ENCODE data around the gene NRG3. TPM values are rescaled to one million over a fixed set of nuclear protein-coding genes. Genes with fewer than 3 reads are reported as not detected.

The NRG3 gene
- total and polyA plus RNA-seq, 2 of the 4 experiments (the other 2 are of a cell fraction): not detected

DNA sequence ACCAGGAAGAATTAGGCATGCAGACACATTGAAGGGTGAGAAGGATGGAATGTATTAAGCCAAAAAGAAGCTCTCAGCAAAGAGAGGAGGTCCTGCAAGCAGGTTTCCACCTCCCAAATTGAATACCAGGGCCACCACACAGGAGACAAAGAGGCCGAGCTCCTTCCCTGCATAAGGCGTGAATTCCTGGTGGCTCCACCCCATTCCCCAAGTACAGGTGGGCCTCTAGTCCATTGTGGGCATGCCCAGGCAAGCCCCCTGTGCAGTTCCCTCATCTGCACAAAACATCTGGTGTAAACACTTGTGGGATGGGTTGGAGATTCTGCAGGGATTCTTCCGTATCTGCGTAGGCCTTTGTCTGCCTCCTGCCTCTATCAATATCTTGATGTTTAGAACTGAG lies 817.5 kb downstream of the NRG3 start:
- H3K79me1 ChIP-seq (ENCODE audit: low read depth in 1 of 2, low read length in 2 of 2): no peaks in the 10 kb centered on the region
- H4K91ac ChIP-seq (ENCODE audit: insufficient read depth, low read depth, low read length): no peak overlapping the region
- H2BK20ac ChIP-seq (ENCODE audit: low read depth, low read length): no peak overlapping the region
- CTCF ChIA-PET: no interaction called here
- no peak overlapping the region for H2AK9ac ChIP-seq (replicated peaks; ENCODE audit: low read depth, low read length, poor library complexity)
- H3K4me2 ChIP-seq (ENCODE audit: low read depth, low read length): no peak overlapping the region
- H4K5ac ChIP-seq (ENCODE audit: low read depth, low read length): no peak overlapping the region
- no peak overlapping the region for H3K27ac ChIP-seq (ENCODE audit: insufficient read depth, low read length)
- no peaks in the 10 kb centered on the region for H4K20me1 ChIP-seq (ENCODE audit: insufficient read depth, low read length)
- H3K36me3 ChIP-seq (ENCODE audit: control insufficient read depth, insufficient read depth, low read length): no peaks in the 10 kb centered on the region
- WGBS, 2 experiments (ENCODE audit: extremely low coverage in 2 of 2, insufficient read length in 1 of 2): no CpG with 5 or more reads among the region's 4 CpGs
- H3K56ac ChIP-seq (ENCODE audit: extremely low read depth, insufficient read depth, low read length): no peak overlapping the region
- no peak for DNase-seq
- H3K14ac ChIP-seq (replicated peaks; ENCODE audit: low read depth, low read length): no peak overlapping the region
- peaks cover 11% of the 10 kb centered on the region for H3K9me3 ChIP-seq (ENCODE audit: control insufficient read depth, insufficient read depth, low read length)
- H3K4me3 ChIP-seq (ENCODE audit: insufficient read depth, low read depth, low read length): no peak overlapping the region
- intact Hi-C loops (cut with micrococcal nuclease) (no loop called here), dilution Hi-C loops (cut with HindIII; ENCODE audit: low sequenced_read_pairs, unreplicated experiment) (no loop called here), in situ Hi-C loops (cut with MboI; ENCODE audit: low sequenced_read_pairs) (no loop called here)
- H3K9ac ChIP-seq (ENCODE audit: low read depth, low read length): no peak overlapping the region
- no peak overlapping the region for H2AK5ac ChIP-seq (ENCODE audit: low read depth, low read length)
- no peak overlapping the region for H2BK15ac ChIP-seq (ENCODE audit: low read depth, low read length)
- no peaks in the 10 kb centered on the region for H3K9me1 ChIP-seq (ENCODE audit: insufficient read depth, low read length)
- H3K23ac ChIP-seq (ENCODE audit: low read depth, low read length): no peak overlapping the region
- H3K4me1 ChIP-seq (ENCODE audit: control insufficient read depth, insufficient read depth, low read length): no peaks in the 10 kb centered on the region
- no peak for ATAC-seq (ENCODE audit: low read depth)
- no peak overlapping the region for H3K18ac ChIP-seq (ENCODE audit: low read depth, low read length)
- no peak overlapping the region for H2AFZ ChIP-seq (replicated peaks; ENCODE audit: low read length, poor library complexity)
- BruUV-seq (replicated peaks): no TSS peak
- TF ChIP-seq, protein P1, sequence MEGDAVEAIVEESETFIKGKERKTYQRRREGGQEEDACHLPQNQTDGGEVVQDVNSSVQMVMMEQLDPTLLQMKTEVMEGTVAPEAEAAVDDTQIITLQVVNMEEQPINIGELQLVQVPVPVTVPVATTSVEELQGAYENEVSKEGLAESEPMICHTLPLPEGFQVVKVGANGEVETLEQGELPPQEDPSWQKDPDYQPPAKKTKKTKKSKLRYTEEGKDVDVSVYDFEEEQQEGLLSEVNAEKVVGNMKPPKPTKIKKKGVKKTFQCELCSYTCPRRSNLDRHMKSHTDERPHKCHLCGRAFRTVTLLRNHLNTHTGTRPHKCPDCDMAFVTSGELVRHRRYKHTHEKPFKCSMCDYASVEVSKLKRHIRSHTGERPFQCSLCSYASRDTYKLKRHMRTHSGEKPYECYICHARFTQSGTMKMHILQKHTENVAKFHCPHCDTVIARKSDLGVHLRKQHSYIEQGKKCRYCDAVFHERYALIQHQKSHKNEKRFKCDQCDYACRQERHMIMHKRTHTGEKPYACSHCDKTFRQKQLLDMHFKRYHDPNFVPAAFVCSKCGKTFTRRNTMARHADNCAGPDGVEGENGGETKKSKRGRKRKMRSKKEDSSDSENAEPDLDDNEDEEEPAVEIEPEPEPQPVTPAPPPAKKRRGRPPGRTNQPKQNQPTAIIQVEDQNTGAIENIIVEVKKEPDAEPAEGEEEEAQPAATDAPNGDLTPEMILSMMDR (conservative IDR thresholded peaks at IDR 0.05; ENCODE audit: low read depth, low read length): no peak
- TF ChIP-seq CEBPB (IDR thresholded peaks at IDR 0.05; ENCODE audit: low read depth, low read length): no peak
- no peak for TF ChIP-seq SMC3 (IDR thresholded peaks at IDR 0.05; ENCODE audit: low read depth, low read length)
- no peak for TF ChIP-seq CHD1 (IDR thresholded peaks at IDR 0.05; ENCODE audit: low read depth, low read length)
- TF ChIP-seq, protein P2, sequence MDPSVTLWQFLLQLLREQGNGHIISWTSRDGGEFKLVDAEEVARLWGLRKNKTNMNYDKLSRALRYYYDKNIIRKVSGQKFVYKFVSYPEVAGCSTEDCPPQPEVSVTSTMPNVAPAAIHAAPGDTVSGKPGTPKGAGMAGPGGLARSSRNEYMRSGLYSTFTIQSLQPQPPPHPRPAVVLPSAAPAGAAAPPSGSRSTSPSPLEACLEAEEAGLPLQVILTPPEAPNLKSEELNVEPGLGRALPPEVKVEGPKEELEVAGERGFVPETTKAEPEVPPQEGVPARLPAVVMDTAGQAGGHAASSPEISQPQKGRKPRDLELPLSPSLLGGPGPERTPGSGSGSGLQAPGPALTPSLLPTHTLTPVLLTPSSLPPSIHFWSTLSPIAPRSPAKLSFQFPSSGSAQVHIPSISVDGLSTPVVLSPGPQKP (IDR thresholded peaks at IDR 0.05; ENCODE audit: borderline replicate concordance, low read depth, low read length): no peak
- TF ChIP-seq RCOR1 (IDR thresholded peaks at IDR 0.05; ENCODE audit: insufficient replicate concordance, low read length): no peak
- H2BK5ac ChIP-seq (ENCODE audit: low read depth, low read length, poor library complexity, severe bottlenecking): no peak overlapping the region
- no peak overlapping the region for H3K4ac ChIP-seq (ENCODE audit: low read depth, low read length)
- no peak overlapping the region for H2BK120ac ChIP-seq (ENCODE audit: low read depth, low read length)
- POLR2A ChIA-PET (ENCODE audit: unreplicated experiment): no interaction called here
- H4K8ac ChIP-seq (ENCODE audit: low read depth in 2 of 2, low read length in 2 of 2): no peak overlapping the region
- no peaks in the 10 kb centered on the region for H3K27me3 ChIP-seq (ENCODE audit: control insufficient read depth, insufficient read depth, low read length)

All from IMR-90 (cell line).